Measurements from ENCODE around the gene FLT4.

The FLT4 gene

GRCh38 chr5:180613188-180613813 lies 36.1 kb downstream of the FLT4 start:
- ChIA-PET POLR2A (interaction anchor here (0.6 kb wide), 1 partner anchor 117 kb away, joined by 8 read pairs; no protein-coding TSS in a partner anchor), CTCF (no interaction called here)
- TF ChIP-seq, protein P1, sequence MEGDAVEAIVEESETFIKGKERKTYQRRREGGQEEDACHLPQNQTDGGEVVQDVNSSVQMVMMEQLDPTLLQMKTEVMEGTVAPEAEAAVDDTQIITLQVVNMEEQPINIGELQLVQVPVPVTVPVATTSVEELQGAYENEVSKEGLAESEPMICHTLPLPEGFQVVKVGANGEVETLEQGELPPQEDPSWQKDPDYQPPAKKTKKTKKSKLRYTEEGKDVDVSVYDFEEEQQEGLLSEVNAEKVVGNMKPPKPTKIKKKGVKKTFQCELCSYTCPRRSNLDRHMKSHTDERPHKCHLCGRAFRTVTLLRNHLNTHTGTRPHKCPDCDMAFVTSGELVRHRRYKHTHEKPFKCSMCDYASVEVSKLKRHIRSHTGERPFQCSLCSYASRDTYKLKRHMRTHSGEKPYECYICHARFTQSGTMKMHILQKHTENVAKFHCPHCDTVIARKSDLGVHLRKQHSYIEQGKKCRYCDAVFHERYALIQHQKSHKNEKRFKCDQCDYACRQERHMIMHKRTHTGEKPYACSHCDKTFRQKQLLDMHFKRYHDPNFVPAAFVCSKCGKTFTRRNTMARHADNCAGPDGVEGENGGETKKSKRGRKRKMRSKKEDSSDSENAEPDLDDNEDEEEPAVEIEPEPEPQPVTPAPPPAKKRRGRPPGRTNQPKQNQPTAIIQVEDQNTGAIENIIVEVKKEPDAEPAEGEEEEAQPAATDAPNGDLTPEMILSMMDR (IDR thresholded peaks at IDR 0.05; ENCODE audit: control extremely low read depth, extremely low read depth, low read depth, missing control alignments): no peak
- DNase-seq (ENCODE audit: extremely low spot score): no peak

DNA sequence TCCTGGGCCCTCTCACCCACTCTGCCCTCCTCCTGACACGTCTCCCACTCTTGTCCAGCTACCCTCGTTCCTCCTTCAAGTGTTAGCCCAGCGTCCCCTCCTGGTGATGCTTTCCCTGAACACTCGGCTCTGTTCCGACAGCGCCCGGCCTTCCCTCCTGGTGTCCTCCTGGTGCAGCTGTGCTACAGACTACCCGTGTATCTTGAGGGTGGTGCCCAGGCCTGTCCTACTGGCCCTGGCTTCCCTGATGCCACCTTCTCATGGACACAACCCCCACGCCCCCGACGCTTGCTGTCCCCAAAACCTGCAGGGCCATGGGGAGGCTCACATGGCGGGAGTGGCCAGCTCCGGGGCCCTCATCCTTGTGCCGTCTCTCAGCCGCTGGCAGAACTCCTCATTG lies 36.7 kb downstream of the FLT4 start:
- TF ChIP-seq, protein P1 (IDR thresholded peaks at IDR 0.05; ENCODE audit: control extremely low read depth, extremely low read depth, low read depth, missing control alignments): no peak
- POLR2A ChIA-PET: no interaction called here
- CTCF ChIA-PET: no interaction called here
- no peak for DNase-seq (ENCODE audit: extremely low spot score)

DNA sequence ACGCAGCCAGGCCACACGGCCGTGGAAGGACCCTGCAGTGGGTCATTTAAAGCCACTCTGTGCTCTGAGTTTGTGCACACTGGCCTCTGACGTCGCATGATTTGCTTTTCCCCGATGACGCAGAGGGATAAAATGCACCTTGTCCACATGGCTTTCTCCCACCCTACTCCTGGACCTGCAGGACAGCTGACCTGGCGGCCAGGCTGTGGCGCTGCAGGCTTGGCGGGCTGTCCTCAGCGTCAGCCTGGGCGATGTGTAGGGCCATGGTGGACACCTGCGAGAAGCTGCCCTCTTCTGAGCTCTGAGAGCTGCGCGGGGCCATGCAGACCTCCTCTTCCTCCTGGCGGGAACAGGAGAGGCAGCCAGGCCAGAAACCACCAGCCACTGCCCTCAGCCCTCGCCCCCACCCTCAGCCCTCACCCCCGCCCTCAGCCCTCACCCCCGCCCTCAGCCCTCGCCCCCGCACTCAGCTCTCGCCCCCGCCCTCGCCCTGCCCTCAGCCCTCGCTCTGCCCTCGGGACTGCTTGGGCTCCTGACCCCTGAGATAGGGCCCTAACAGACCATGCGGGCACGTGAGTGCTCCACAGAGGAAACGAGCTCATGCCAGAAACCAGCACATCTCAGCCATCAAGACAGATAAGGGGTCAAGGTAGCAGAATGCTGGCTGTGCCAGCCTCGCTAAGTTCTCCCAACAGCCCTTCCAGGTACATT lies 38.1 kb downstream of the FLT4 start:
- no peak for DNase-seq (ENCODE audit: extremely low spot score)
- CTCF ChIA-PET: no interaction called here
- TF ChIP-seq, protein P1 (IDR thresholded peaks at IDR 0.05; ENCODE audit: control extremely low read depth, extremely low read depth, low read depth, missing control alignments): no peak
- POLR2A ChIA-PET: no interaction called here

DNA sequence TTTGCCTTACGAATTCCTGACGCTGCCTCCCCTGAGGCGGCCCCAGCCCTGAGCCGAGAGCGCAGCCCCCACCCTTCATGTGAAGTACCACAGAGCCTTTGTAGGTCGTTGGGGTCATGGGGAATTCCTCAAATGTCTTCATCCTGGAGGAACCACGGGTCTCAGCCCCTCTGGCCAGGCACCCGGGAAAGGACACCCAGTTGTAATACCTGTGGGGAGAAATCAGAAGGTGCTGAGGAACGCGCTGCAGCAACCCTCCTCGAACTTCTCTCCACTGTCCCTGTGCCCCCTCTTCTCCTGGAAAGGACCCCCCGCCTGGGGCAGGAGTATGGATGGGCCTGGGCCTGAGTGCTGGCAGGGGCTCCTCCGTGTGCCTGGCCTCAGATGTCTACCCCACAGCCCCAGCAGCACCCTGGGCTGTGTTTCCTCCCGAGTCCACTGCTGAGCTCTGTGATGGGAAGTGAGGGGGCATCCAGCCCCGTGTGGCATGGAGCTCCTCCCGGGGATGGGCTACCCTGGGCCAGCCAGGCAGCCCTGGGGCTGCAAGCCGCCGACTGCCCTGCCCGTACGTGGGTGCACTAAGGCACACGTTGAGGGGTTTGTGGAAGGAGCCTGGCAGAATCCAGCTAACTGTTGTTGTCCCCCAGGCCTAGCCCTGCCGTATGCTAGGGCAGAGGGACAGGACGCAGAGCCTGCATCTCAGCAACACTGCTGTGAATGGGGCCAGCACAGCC lies 39.4 kb downstream of the FLT4 start:
- DNase-seq (ENCODE audit: extremely low spot score): no peak
- ChIA-PET POLR2A (no interaction called here), CTCF (no interaction called here)
- TF ChIP-seq, protein P1 (IDR thresholded peaks at IDR 0.05; ENCODE audit: control extremely low read depth, extremely low read depth, low read depth, missing control alignments): no peak

DNA sequence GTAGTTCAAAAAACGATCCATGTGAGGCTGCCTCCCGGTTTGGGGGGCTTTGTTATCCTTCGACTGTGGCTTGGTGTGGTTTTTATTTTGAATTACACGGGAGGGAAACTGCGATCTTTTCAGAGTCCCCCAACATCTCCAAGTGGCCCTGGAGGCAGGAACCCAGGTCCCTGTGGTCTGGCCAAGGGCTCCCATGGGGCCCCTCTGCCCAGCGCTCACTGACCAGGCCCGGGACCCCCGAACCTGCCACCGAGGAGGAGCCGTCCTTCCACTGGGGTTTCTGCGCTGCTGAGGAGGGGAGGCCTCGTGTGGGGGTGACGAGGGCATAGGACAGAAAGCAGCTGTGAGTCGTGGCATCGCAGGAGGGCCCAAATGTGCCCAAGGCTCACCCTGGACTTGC lies 40.0 kb downstream of the FLT4 start:
- ChIA-PET CTCF (no interaction called here), POLR2A (interaction anchor here (0.6 kb wide), 1 partner anchor 118 kb away, joined by 3 read pairs; no protein-coding TSS in a partner anchor)
- TF ChIP-seq, protein P1 (IDR thresholded peaks at IDR 0.05; ENCODE audit: control extremely low read depth, extremely low read depth, low read depth, missing control alignments): no peak
- no peak for DNase-seq (ENCODE audit: extremely low spot score)

DNA sequence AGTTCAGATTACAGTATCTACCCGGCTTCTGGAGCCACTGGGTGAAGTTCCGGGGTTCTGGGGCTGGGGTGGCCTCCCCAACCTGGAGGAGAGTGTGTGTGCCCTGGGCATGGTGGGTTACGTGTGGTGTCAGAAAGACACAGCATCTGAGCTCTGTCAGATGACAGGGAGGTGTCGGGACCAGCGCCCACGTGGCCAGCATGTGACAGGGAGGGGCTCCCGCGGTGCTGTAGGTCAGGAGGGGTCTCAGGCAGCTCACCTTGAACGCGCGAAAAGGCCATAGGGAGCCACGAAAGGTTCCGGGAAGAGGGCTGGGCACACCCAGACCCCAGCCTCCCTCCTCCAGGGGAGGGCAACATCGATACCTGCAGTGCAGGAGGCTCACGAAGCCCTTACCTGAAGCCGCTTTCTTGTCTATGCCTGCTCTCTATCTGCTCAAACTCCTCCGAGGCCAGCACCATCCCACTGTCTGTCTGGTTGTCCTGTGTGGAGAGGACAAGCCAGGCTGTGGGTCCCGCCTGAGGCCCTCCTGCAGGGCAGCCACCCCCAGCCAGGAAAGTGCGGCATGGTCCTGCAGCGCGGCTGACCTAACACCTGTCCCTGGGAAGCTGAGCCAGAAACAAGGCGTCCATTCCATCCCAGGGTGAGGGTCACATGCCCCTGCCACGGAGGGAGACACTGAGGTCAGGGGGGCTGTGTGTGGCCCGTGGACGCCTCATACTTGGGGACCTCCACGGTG lies 40.7 kb downstream of the FLT4 start:
- CTCF ChIA-PET: no interaction called here
- no peak for DNase-seq (ENCODE audit: extremely low spot score)
- TF ChIP-seq, protein P1 (IDR thresholded peaks at IDR 0.05; ENCODE audit: control extremely low read depth, extremely low read depth, low read depth, missing control alignments): no peak
- POLR2A ChIA-PET: interaction anchor here (0.6 kb wide), 1 partner anchor 117 kb away, joined by 3 read pairs; no protein-coding TSS in a partner anchor

All from GM10248 (cell line).